HS-5 (cell line): ENCODE results near the gene TTYH2.

ENCODE experiments used
- DNase-seq: peaks from one replicate; pipeline ENCODE4 v3.0.0-alpha.2; 2012; ENCODE audit warnings: low read depth

TTYH2 gene

DNA sequence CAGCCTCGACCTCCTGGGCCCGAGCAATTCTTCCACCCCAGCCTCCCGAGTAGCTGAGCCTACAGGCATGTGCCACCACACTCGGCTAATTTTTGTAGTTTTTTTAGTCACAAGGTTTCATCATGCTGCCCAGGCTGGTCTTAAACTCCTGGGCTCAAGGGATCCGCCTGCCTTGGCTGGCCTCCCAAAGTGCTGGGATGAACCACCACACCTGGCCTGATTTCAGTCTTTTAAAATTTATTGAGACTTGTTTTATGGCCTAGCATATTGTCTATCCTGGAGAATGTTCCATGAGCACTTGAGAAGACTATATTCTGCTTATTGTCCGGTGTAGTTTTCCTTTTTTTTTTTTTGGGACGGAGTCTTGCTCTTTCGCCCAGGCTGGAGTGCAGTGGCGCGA is 79.1 kb downstream of the TTYH2 start:
- no peak for DNase-seq

DNA sequence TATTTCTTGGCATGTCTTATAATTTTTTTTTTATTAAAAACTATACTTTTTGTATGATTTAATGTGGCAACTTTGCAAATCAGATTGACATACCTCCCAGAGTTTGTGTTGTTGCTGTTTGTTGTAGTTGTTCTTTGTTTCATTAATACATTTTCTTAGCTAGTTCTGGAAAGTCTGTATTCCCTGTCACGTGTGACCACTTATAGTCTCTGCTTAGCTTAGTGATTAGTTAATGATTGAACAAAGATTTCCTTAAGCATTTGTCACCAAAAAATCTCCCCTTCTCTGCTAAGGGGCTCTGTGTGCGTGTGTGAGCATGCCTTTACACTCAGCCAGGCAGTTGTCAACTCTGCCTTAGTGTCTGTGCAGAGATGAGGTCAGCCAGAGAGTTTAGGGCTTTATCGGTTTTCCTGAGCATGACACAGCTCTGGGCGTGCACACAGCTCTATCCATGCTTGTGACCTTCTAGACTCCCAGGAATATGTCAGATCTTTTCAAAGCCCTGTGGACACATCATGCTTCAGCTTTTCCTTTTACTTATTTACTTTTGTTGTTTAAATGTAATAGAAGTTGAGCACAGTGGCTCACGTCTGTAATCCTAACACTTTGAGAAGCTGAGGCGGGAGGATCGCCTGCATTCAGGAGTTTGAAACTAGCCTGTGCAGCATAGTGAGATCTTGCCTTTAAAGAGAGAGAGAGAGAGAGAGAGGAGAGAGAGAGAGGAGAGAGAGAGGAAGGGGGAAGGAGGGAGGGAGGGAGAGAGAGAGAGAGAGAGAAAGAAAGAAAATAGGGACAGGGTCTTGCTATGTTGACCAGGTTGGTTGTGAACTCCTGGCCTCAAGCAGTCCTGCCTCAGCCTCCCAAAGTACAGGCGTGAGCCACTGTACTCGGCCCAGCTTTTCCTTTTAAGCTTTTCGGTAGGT is 82.5 kb downstream of the TTYH2 start:
- no peak for DNase-seq

DNA sequence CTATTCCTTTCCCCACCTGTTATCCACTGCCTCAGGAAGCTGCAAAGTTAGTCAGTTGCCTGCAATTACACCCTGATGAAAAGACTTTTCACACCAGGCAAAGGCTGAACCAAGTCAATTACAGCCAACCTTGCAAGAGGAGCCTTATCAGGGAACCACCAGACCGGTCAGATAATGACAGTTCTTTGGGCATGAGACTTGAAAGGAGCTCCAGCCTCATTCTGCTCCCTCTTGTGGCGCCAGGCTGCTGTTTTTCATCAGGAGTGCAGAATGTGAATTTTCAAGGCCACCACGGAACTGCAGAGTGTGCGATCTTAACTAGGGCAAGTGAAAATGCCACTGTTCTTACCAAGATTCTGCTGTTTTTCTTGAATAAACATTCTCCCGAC is 83.2 kb downstream of the TTYH2 start:
- DNase-seq = no peak

DNA sequence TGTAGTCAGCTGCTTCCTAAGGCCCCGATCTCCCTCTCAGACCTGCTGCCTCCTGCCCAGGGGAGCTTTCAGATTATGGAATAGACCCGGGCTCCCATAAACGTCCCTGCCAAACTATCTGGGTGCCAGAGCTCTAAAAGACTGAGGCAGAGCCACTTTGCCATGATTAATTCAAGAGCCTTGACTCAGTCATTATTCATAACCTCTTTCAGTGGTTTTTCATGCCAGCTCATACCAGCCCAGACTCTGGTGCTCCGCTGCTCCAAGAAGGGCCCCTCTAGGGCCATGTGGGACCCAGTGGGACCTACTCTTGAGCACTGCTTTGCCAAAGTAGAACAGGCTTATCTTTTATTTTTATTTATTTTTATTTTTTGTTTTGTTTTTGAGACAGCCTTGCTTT is 84.6 kb downstream of the TTYH2 start:
- DNase-seq = peak; percentile 16

DNA sequence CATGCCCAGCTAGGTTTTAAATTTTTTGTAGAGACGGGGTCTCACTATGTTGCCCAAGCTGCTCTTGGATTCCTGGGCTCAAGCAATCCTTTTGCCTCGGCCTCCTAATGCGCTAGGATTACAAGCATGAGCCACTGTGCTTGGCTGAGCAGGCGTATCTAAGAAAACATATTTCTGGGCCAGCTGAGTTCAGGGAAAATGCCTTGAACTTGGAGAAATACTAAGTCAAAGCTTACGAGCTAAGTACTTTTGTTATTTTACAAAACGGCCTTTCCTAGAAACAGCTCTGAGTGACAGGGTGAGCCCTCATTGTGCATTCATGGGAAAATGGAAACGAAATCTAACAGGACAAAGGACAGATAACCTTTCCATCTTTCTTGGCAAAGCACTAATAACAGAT is 85.4 kb downstream of the TTYH2 start:
- no peak for DNase-seq

DNA sequence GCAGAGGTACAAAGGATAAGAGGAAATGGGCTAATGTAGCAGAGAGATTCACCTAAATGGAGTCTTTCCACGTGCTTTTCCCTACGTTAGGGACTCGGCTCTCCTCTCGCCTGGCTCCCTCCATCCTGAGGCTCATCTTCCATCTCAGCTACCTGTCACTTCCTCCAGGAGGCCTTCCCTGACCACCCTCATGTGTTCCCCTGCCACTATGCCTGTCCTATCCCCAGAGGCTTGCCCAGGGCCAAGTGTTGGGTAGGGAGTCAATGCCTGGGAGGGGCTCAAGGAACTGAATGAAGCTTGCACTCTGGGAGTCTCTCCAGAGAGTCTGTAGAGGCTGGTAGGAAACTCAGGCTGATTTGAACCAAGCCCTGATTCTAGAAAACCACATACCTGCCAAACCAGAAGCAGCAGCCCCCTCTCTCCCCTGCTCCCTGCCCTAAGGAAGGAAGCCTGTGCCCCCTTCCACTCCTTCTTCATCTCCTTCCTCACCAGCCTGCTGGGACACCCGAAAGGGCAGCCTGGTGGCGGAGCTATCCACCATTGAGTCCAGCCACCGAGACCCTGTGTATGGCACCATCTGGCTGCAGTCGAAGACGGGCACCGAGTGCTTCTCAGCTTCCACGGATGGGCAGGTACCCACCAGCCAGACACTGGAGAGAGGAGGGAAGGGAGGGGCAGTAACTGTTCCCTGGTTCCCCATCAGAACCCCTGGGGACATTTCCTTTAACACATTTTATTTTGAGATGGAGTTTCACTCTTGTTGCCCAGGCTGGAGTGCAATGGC is 86.0 kb downstream of the TTYH2 start:
- DNase-seq = no peak

DNA sequence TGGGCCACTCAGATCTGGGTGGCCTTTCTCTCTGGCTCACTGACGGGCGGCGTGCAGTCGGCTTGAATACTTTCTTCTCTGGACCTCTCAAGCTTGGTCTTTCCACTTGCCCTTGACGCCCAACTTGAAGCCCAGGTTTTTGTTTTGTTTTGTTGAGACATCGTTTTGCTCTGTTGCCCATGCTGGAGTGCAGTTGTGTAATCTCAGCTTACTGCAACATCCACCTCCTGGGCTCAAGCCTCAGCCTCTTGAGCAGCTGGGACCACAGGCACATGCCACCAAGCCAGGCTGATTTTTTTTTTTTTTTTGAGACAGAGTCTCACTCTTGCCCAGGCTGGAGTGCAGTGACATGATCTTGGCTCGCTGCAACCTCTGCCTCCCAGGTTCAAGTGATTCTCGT is 89.9 kb downstream of the TTYH2 start:
- no peak for DNase-seq

DNA sequence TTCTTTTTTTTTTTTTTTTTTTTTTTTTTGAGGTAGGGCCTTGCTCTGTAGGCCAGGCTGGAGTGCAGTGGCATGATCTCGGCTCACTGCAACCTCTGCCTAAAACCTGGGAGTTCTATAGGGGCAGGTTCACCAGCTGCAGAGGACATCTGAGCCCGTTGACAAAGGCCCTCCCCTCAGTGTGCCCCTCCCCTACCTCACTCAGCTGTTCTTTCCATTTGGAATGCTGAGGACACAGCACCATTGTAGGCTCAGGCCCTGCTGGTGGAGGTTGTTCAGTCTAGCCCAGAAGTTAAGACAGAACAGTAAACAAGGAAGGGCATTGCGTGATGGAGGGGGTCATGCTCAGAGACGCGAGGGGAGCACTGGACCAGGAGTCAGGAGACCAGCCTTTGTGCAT is 90.8 kb downstream of the TTYH2 start:
- no peak for DNase-seq

DNA sequence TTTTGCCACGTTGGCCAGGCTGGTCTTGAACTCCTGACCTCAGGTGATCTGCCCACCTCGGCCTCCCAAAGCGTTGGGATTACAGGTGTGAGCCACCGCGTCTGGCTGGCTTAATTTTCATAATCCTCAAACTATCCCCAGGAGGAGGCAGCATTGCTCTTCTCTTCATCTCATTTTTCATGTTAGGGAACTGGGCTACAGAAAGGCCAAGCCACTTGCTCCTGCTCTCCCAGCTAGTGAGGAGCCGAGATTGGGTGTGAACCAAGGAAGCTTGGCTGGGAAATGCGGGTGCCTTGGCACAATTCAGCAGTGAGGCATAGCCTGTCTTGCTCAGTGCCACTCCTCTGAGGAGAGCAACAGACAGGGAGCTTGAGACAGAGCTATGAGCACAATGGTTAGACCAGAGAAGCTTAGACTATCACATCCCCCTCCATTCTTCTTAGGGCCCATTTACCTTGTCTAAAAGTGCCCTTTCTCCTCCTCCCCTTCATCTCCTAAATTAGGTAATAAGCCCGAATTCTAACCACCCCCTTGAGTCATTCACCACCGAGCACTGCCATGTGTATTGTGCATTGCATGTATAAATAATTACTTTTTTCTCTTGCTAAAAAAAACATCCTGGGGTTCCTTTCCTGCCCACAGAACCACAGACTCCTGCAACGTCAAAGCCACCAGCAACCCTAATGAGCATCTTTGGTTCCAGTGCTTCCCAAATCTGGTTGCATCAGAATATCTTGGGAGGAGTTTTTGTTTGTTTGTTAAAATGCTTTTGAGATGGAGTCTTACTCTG is 92.7 kb downstream of the TTYH2 start:
- no peak for DNase-seq

DNA sequence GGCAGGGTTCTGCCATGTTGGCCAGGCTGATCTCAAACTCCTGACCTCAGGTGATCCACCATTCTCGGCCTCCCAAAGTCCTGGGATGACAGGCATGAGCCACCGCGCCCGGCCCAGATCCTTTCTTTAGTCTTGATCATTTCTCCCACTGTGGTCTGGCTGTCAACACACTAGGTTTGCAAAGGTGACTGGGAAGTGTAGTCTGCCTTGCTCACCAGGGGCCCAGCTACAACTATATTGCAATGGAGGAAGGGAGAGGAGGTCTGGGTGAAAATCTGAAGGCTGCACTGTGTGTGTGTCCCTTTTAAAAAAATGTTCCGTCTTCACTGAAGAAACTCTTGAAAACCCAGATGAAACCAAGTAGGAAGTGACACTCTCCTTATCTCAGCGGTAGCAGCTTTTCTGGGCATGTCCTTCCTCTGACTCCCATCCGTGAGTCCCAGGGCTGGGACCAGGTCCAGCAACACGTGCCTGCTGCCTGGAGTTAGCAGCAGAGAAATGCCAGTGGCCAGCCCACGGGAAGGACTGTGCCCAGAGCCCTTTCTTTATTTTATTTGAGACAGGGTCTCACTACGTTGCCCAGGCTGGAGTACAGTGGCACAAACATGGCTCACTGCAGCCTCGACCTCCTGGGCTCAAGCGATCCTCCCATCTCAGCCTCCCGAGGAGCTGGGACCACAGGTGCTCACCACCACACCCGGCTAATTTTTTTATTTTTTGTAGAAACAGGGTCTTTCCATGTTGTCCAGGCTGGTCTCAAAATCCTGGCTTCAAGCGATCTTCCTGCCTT is 94.8 kb downstream of the TTYH2 start:
- no peak for DNase-seq

DNA sequence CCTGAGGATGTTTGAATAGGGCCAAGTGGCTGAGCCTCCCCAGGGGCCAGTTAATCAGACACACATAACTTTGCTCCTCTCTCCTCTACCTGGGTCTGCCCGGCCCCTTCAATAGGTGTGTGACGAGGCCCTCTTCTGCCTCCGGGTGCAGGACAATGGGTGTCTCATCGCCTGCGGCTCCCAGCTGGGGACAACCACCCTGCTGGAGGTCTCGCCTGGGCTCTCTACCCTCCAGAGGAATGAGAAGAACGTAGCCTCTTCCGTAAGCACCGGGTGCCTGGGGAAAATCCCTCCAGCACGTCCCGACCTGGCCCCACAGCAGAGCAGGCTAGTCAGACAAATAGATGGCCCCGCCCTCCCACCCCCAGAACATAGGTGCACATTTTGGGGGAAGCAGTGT is 96.5 kb downstream of the TTYH2 start:
- DNase-seq = no peak
